ENCODE results near the gene BSCL2.
"Not testable (repeated sequence)": the region's sequence is repeated elsewhere in the genome, so short reads cannot be mapped to it uniquely, and the experiment has no call there.

The BSCL2 gene

GRCh38 chr11:62707277-62707861, at the start of gene BSCL2, which contains the start of gene GNG3:
BSCL2 (minus strand) TSS chr11:62707424; CDS start chr11:62707195, 229 bp downstream.
GNG3 (plus strand) TSS chr11:62707676; CDS start chr11:62708296, 620 bp downstream.
- H3K27ac ChIP-seq = peak within 1 kb of the TSS; percentile 85
- no peak for TF ChIP-seq ZFX (IDR thresholded peaks at IDR 0.05; ENCODE audit: borderline replicate concordance)
- TF ChIP-seq CTCF (IDR thresholded peaks at IDR 0.05) = no peak

GRCh38 chr11:62755086-62755615, 47.9 kb upstream of the BSCL2 start:
- peak overlapping the region; percentile 80 for H3K27ac ChIP-seq

GRCh38 chr11:62753736-62754603, 46.7 kb upstream of the BSCL2 start, which contains the start of gene ZBTB3:
ZBTB3 (minus strand) TSS chr11:62754160; CDS start chr11:62753664, 496 bp downstream.
- no peak for TF ChIP-seq ZFX (IDR thresholded peaks at IDR 0.05; ENCODE audit: borderline replicate concordance)
- no peak for TF ChIP-seq CTCF (IDR thresholded peaks at IDR 0.05)

More at GRCh38 chr11:62755086-62755615, 47.9 kb upstream of the BSCL2 start:
- no peak for TF ChIP-seq ZFX (IDR thresholded peaks at IDR 0.05; ENCODE audit: borderline replicate concordance)
- TF ChIP-seq CTCF (IDR thresholded peaks at IDR 0.05) = no peak

GRCh38 chr11:62752994-62753735, 45.9 kb upstream of the BSCL2 start:
- TF ChIP-seq CTCF (IDR thresholded peaks at IDR 0.05) = no peak
- H3K27ac ChIP-seq = peak overlapping the region; percentile 80

More at GRCh38 chr11:62753736-62754603, 46.7 kb upstream of the BSCL2 start, which contains the start of gene ZBTB3:
- peak within 1 kb of the TSS; percentile 80 for H3K27ac ChIP-seq

- TF ChIP-seq ZFX (IDR thresholded peaks at IDR 0.05; ENCODE audit: borderline replicate concordance) (no peak), CTCF (IDR thresholded peaks at IDR 0.05) (no peak)
- H3K27ac ChIP-seq = no peak overlapping the region
Observed at GRCh38 chr11:62752177-62752785, 45.1 kb upstream of the BSCL2 start.

- not testable (repeated sequence) for H3K27ac ChIP-seq
Observed at GRCh38 chr11:62749931-62750330, 42.7 kb upstream of the BSCL2 start.
